Liver (tissue), 9 donors: ENCODE results near the gene PHTF1. TPM values are rescaled to one million over a fixed set of nuclear protein-coding genes. Genes with fewer than 3 reads are reported as not detected.

Source experiments
- DNase-seq: peaks from one replicate; pipeline ENCODE4 v3.0.0-alpha.2; 2017; ENCODE audit warnings: low spot score
- H3K27ac ChIP-seq, 2 donors: one replicate each; pipeline ENCODE4 v1.7.0; 2013; ENCODE audit warnings: inconsistent platforms in 2 of 2, low read length in 2 of 2, control low read depth in 1 of 2, low read depth in 1 of 2, mild to moderate bottlenecking in 1 of 2
- H3K27me3 ChIP-seq, 4 donors: one replicate each; pipeline versions ENCODE4 v1.6.1 to v1.7.0; 2013; ENCODE audit warnings: low read length in 3 of 4, inconsistent platforms in 1 of 4, mild to moderate bottlenecking in 1 of 4, moderate library complexity in 1 of 4; ENCODE audit not compliant: control insufficient read depth in 4 of 4, insufficient read depth in 4 of 4
- H3K36me3 ChIP-seq, 4 donors: one replicate each; pipeline versions ENCODE4 v1.6.1 to v1.7.0; 2013; ENCODE audit warnings: low read length in 3 of 4, mild to moderate bottlenecking in 3 of 4, low read depth in 1 of 4, moderate library complexity in 1 of 4; ENCODE audit not compliant: control insufficient read depth in 4 of 4, insufficient read depth in 3 of 4
- H3K4me1 ChIP-seq, 4 donors: one replicate each; pipeline versions ENCODE4 v1.6.1 to v1.7.0; 2013; ENCODE audit warnings: low read length in 3 of 4, mild to moderate bottlenecking in 3 of 4, moderate library complexity in 1 of 4; ENCODE audit not compliant: control insufficient read depth in 4 of 4, insufficient read depth in 4 of 4
- H3K4me3 ChIP-seq, 3 donors: one replicate each; pipeline versions ENCODE4 v1.6.1 to v1.7.0; 2013; ENCODE audit warnings: low read length in 3 of 3, control low read depth in 1 of 3, low read depth in 1 of 3, mild to moderate bottlenecking in 1 of 3
- H3K9ac ChIP-seq, 2 donors: one replicate each; pipeline ENCODE4 v1.7.0; 2013; ENCODE audit warnings: low read length in 2 of 2, mild to moderate bottlenecking in 2 of 2, moderate library complexity in 2 of 2, control low read depth in 1 of 2, low read depth in 1 of 2
- H3K9me3 ChIP-seq, 4 donors: one replicate each; pipeline versions ENCODE4 v1.6.1 to v1.7.0; 2013; ENCODE audit warnings: low read length in 3 of 4; ENCODE audit not compliant: control insufficient read depth in 4 of 4
- CTCF ChIP-seq: fragments of 150-350 bp; IDR thresholded peaks from 2 replicates; pipeline ENCODE4 v1.5.1; 2017; ENCODE audit warnings: improper control_type of control experiment, low read depth, low read length; ENCODE audit not compliant: missing input control
- EGR1 ChIP-seq, 2 donors: IDR thresholded peaks; 2 replicates each; pipeline ENCODE4 v1.6.1; 2016 to 2018; ENCODE audit warnings: antibody characterized with exemption in 2 of 2, low read depth in 2 of 2
- FOXA1 ChIP-seq: IDR thresholded peaks from 2 replicates; pipeline ENCODE4 v1.6.1; 2016; ENCODE audit warnings: antibody characterized with exemption
- FOXA2 ChIP-seq: IDR thresholded peaks from 2 replicates; pipeline ENCODE4 v1.6.1; 2016; ENCODE audit warnings: antibody characterized with exemption
- GABPA ChIP-seq, 2 donors: IDR thresholded peaks in 1 of 2; conservative IDR thresholded peaks in 1 of 2; 2 replicates each; pipeline ENCODE4 v1.6.1; 2016; ENCODE audit warnings: antibody characterized with exemption in 2 of 2, mild to moderate bottlenecking in 1 of 2, moderate library complexity in 1 of 2
- JUND ChIP-seq, 2 donors: IDR thresholded peaks; 2 replicates each; pipeline ENCODE4 v1.6.1; 2016; ENCODE audit warnings: antibody characterized with exemption in 2 of 2
- MAX ChIP-seq: IDR thresholded peaks from 2 replicates; pipeline ENCODE4 v1.6.1; 2016; ENCODE audit warnings: antibody characterized with exemption
- NR2F2 ChIP-seq: IDR thresholded peaks from 2 replicates; pipeline ENCODE4 v1.6.1; 2016; ENCODE audit warnings: antibody characterized with exemption
- REST ChIP-seq: IDR thresholded peaks from 2 replicates; pipeline ENCODE4 v1.6.1; 2016; ENCODE audit warnings: antibody characterized with exemption, mild to moderate bottlenecking
- RXRA ChIP-seq, 2 donors: IDR thresholded peaks; 2 replicates each; pipeline ENCODE4 v1.6.1; 2017 to 2018; ENCODE audit warnings: antibody characterized with exemption in 2 of 2, mild to moderate bottlenecking in 1 of 2
- TAF1 ChIP-seq: conservative IDR thresholded peaks from 2 replicates; pipeline ENCODE4 v1.6.1; 2016; ENCODE audit warnings: antibody characterized with exemption, mild to moderate bottlenecking
- YY1 ChIP-seq: IDR thresholded peaks from 2 replicates; pipeline ENCODE4 v1.6.1; 2016; ENCODE audit warnings: antibody characterized with exemption, mild to moderate bottlenecking
- ZBTB33 ChIP-seq: IDR thresholded peaks from 2 replicates; pipeline ENCODE4 v1.6.1; 2016; ENCODE audit warnings: antibody characterized with exemption
- WGBS: extraction: QIAGEN DNeasy Blood & Tissue Kit; methylation state at CpG from one replicate; pipeline ENCODE4 v1.1.7; 2013; 5-methylcytosine and 5-hydroxymethylcytosine counted together
- polyA plus RNA-seq, 2 donors: library from polyadenylated mRNA; stranded (reverse) in 1 of 2; unstranded in 1 of 2; fragments of 200-250 nt in 1 of 2; fragments of >200 nt in 1 of 2; fragmentation: Nextera tagmentation in 1 of 2; extraction: Ambion mirVana in 1 of 2; gene quantifications; one replicate each; pipeline versions ENCODE4 v1.2.1 to v1.2.3, GENCODE V29; 2013 to 2015
- total RNA-seq, 2 donors: library from RNA; depleted of rRNA; stranded (reverse); fragments of >200 nt; gene quantifications; one replicate each; pipeline ENCODE4 v1.2.3, GENCODE V29; 2014
- donor health status: healthy.
- donor health status: healthy.
- donor health status: healthy.
- donor health status: healthy.
- donor health status: healthy.

PHTF1 gene
- total and polyA plus RNA-seq, 4 donors: 3.2 to 14.0 (median 7.3) TPM

- whole genome bisulfite sequencing: 91% methylated on average over 3 of the region's 3 CpGs
- Histone ChIP-seq H3K4me3 (no peak overlapping the region), H3K27ac (no peak overlapping the region), H3K9ac (no peak overlapping the region), H3K36me3 (peaks cover 0 to 16% (median 5%) of the 10 kb centered on the region in 4 donors), H3K27me3 (no peaks in the 10 kb centered on the region), H3K9me3 (no peaks in the 10 kb centered on the region), H3K4me1 (no peaks in the 10 kb centered on the region)
- DNase-seq: no peak
- TF ChIP-seq RXRA (IDR thresholded peaks at IDR 0.05) (no peak), NR2F2 (no peak), REST (no peak), FOXA1 (no peak), GABPA (IDR thresholded peaks at IDR 0.05 in 1 of 2, conservative IDR thresholded peaks at IDR 0.05 in 1 of 2) (no peak), CTCF (no peak), EGR1 (IDR thresholded peaks at IDR 0.05; ENCODE audit: low read depth in 2 of 2) (no peak), YY1 (no peak)
Measured at GRCh38 chr1:113657126-113657525, 102.2 kb downstream of the PHTF1 start.

- no peak for DNase-seq
- Histone ChIP-seq H3K9ac (no peak overlapping the region), H3K4me3 (no peak overlapping the region), H3K27ac (no peak overlapping the region), H3K9me3 (no peaks in the 10 kb centered on the region), H3K4me1 (no peaks in the 10 kb centered on the region), H3K27me3 (no peaks in the 10 kb centered on the region), H3K36me3 (peaks cover 0 to 16% (median 5%) of the 10 kb centered on the region in 4 donors)
- 97% methylated on average over 2 of the region's 2 CpGs for WGBS
- TF ChIP-seq TAF1: no peak
- TF ChIP-seq EGR1 (IDR thresholded peaks at IDR 0.05; ENCODE audit: low read depth in 2 of 2): no peak
- no peak for TF ChIP-seq GABPA (IDR thresholded peaks at IDR 0.05 in 1 of 2, conservative IDR thresholded peaks at IDR 0.05 in 1 of 2)
- TF ChIP-seq ZBTB33: no peak
- no peak for TF ChIP-seq JUND (IDR thresholded peaks at IDR 0.05)
- no peak for TF ChIP-seq FOXA2
- TF ChIP-seq YY1: no peak
- no peak for TF ChIP-seq RXRA (IDR thresholded peaks at IDR 0.05)
- TF ChIP-seq MAX: no peak
Measured at GRCh38 chr1:113654883-113655282, 104.4 kb downstream of the PHTF1 start.
